HCT116 (cell line): ENCODE results near the gene BEGAIN. TPM values are rescaled to one million over a fixed set of nuclear protein-coding genes. Genes with fewer than 3 reads are reported as not detected.

Experiments
- ATAC-seq: fragments of 200-7000 bp; cut with Tn5 transposase; 2 replicates; pipeline ENCODE4 v1.9.1; 2020; ENCODE audit warnings: mild to moderate bottlenecking, moderate library complexity
- BruUV-seq: library from RNA; stranded (reverse); fragments of 400-500 nt; replicated peaks from 2 replicates; lab custom pipeline; 2021; lab: Mats Ljungman, UMichigan
- CTCF ChIA-PET: fragments of 300-600 bp; sonication (Branson Sonifier 250); formaldehyde crosslinking; loops from one replicate; lab custom pipeline; 2021; ENCODE audit warnings: antibody characterized with exemption; lab: Charles Lee
- POLR2A ChIA-PET: fragments of 300-600, 350-600 bp; sonication (Branson Sonifier 250); formaldehyde crosslinking; loops from one replicate; lab custom pipeline; 2021; ENCODE audit warnings: antibody characterized with exemption; lab: Charles Lee
- RAD21 ChIA-PET, 2 experiments: fragments of 300-600 bp; sonication (Branson Sonifier 250); formaldehyde crosslinking; loops; one replicate each; lab custom pipeline; 2023; ENCODE audit warnings: low total read pairs in 2 of 2; ENCODE audit not compliant: uncharacterized antibody in 2 of 2, unreplicated experiment in 2 of 2, low non-redundant PET in 1 of 2; lab: Charles Lee
- DNase-seq: peaks from one replicate; pipeline ENCODE4 v3.0.0-alpha.2; 2010; ENCODE audit warnings: low read depth, low spot score
- H2AFZ ChIP-seq: fragments of 200-600 bp; shearing (Covaris generic), sonication (generic); 2 replicates; pipeline ENCODE4 v1.6.1; 2017; ENCODE audit warnings: low read depth, mixed run types, mixed read lengths, antibody characterized with exemption, low read length; ENCODE audit not compliant: poor library complexity, severe bottlenecking
- H3K27ac ChIP-seq: 2 replicates; pipeline ENCODE4 v1.5.1; 2012; ENCODE audit warnings: low read depth, low read length
- H3K27me3 ChIP-seq: fragments of 200-600 bp; sonication (generic); 2 replicates; pipeline ENCODE4 v1.6.1; 2016; ENCODE audit warnings: mixed run types, low read length, mixed read lengths; ENCODE audit not compliant: insufficient read depth
- H3K36me3 ChIP-seq, 2 experiments: fragments of 200-500 bp in 1 of 2; fragments of 200-600 bp in 1 of 2; sonication (Bioruptor generic) in 1 of 2; sonication (generic) in 1 of 2; 2 replicates each; pipeline versions ENCODE4 v1.5.1 to v1.6.1; 2014 to 2016; ENCODE audit warnings: low read length in 2 of 2, inconsistent platforms in 1 of 2, mixed read lengths in 1 of 2, mixed run types in 1 of 2; ENCODE audit not compliant: insufficient read depth in 2 of 2, control insufficient read depth in 1 of 2
- H3K4me1 ChIP-seq, 2 experiments: fragments of 200-600 bp in 1 of 2; sonication (generic) in 1 of 2; 2 replicates each; pipeline versions ENCODE4 v1.5.1 to v1.6.1; 2012 to 2017; ENCODE audit warnings: low read length in 2 of 2, inconsistent platforms in 1 of 2, mild to moderate bottlenecking in 1 of 2, mixed read lengths in 1 of 2, mixed run types in 1 of 2, moderate library complexity in 1 of 2; ENCODE audit not compliant: insufficient read depth in 2 of 2, control insufficient read depth in 1 of 2
- H3K4me2 ChIP-seq: fragments of 200-600 bp; sonication (generic); 2 replicates; pipeline ENCODE4 v1.6.1; 2017; ENCODE audit warnings: mixed run types, low read length, mixed read lengths
- H3K4me3 ChIP-seq, 2 experiments: fragments of 200-600 bp in 1 of 2; sonication (generic) in 1 of 2; replicated peaks in 1 of 2; 2 replicates each; pipeline ENCODE4 v1.5.1; 2011 to 2016; ENCODE audit warnings: low read length in 2 of 2, control low read depth in 1 of 2, low read depth in 1 of 2, mild to moderate bottlenecking in 1 of 2, mixed read lengths in 1 of 2, mixed run types in 1 of 2
- H3K79me2 ChIP-seq: fragments of 200-600 bp; sonication (generic); 2 replicates; pipeline ENCODE4 v1.6.1; 2017; ENCODE audit warnings: mild to moderate bottlenecking, mixed run types, low read length, moderate library complexity, mixed read lengths; ENCODE audit not compliant: insufficient read depth
- H3K9ac ChIP-seq: fragments of 200-600 bp; sonication (generic); 2 replicates; pipeline ENCODE4 v1.6.1; 2016; ENCODE audit warnings: low read length, mixed read lengths
- H3K9me2 ChIP-seq: fragments of 200-600 bp; sonication (generic), shearing (Covaris generic); 2 replicates; pipeline ENCODE4 v1.6.1; 2017; ENCODE audit warnings: mixed run types, mild to moderate bottlenecking, moderate library complexity; ENCODE audit not compliant: insufficient read depth
- H3K9me3 ChIP-seq, 2 experiments: fragments of 200-500 bp in 1 of 2; fragments of 200-600 bp in 1 of 2; sonication (Bioruptor generic) in 1 of 2; sonication (generic) in 1 of 2; 2 replicates each; pipeline ENCODE4 v1.6.1; 2014 to 2017; ENCODE audit warnings: low read length in 2 of 2, mixed read lengths in 2 of 2, inconsistent platforms in 1 of 2, low read depth in 1 of 2, mild to moderate bottlenecking in 1 of 2, mixed run types in 1 of 2, moderate library complexity in 1 of 2; ENCODE audit not compliant: control insufficient read depth in 1 of 2, insufficient read depth in 1 of 2
- H4K20me1 ChIP-seq: fragments of 200-600 bp; sonication (generic), shearing (Covaris generic); 2 replicates; pipeline ENCODE4 v1.6.1; 2017; ENCODE audit warnings: mixed run types, mild to moderate bottlenecking, moderate library complexity; ENCODE audit not compliant: insufficient read depth
- EZH2phosphoT487 ChIP-seq: fragments of 200-600 bp; IDR thresholded peaks from 2 replicates; pipeline ENCODE4 v1.6.1; 2018; ENCODE audit warnings: antibody characterized with exemption, borderline replicate concordance
- JUND ChIP-seq: IDR thresholded peaks from 2 replicates; pipeline ENCODE4 v1.6.1; 2012
- POLR2A ChIP-seq: IDR thresholded peaks from 2 replicates; pipeline ENCODE4 v1.7.0; 2011; ENCODE audit warnings: borderline replicate concordance; ENCODE audit not compliant: insufficient read depth, insufficient read length; ENCODE audit errors: extremely low read depth
- RAD21 ChIP-seq: IDR thresholded peaks from 2 replicates; pipeline ENCODE4 v1.6.1; 2012; ENCODE audit warnings: low read depth, mild to moderate bottlenecking
- SRF ChIP-seq: IDR thresholded peaks from 2 replicates; pipeline ENCODE4 v1.6.1; 2012; ENCODE audit warnings: low read depth
- YY1 ChIP-seq: IDR thresholded peaks from 2 replicates; pipeline ENCODE4 v1.6.1; 2011; ENCODE audit warnings: low read length, low read depth, moderate library complexity, mild to moderate bottlenecking; ENCODE audit not compliant: insufficient replicate concordance; ENCODE audit errors: extremely low read depth
- ZFX ChIP-seq: fragments of 450-650 bp; IDR thresholded peaks from 2 replicates; pipeline ENCODE4 v1.6.1; 2017
- ZNF274 ChIP-seq: fragments of 200-500 bp; sonication (Bioruptor generic); IDR thresholded peaks from 2 replicates; pipeline ENCODE4 v1.6.1; 2014; ENCODE audit warnings: mild to moderate bottlenecking, low read depth, low read length, inconsistent platforms
- intact Hi-C: fragments of 100-400 bp; cut with micrococcal nuclease; formaldehyde crosslinking; loops from 2 replicates; pipeline ENCODE4 v1.10.0; 2022
- total RNA-seq: library from RNA; stranded (reverse); gene quantifications from one replicate; pipeline ENCODE4 v1.2.1, GENCODE V29; 2021; ENCODE audit not compliant: unreplicated experiment
- TF ChIP-seq, protein P1 (sequence below): IDR thresholded peaks from 2 replicates; pipeline ENCODE4 v1.6.1; 2012
- TF ChIP-seq, protein P2 (sequence below): IDR thresholded peaks from 2 replicates; pipeline ENCODE4 v1.6.1; 2012; ENCODE audit warnings: low read depth
- TF ChIP-seq, protein P3 (sequence below): IDR thresholded peaks from 2 replicates; pipeline ENCODE4 v1.6.1; 2011; ENCODE audit warnings: mild to moderate bottlenecking, low read length, moderate library complexity; ENCODE audit not compliant: insufficient replicate concordance; ENCODE audit errors: extremely low read depth
- TF ChIP-seq, protein P4 (sequence below), 3 experiments: fragments of 200-600 bp in 1 of 3; sonication (generic) in 1 of 3; IDR thresholded peaks in 2 of 3; conservative IDR thresholded peaks in 1 of 3; 2 replicates each; pipeline ENCODE4 v1.5.1; 2012 to 2017; ENCODE audit warnings: low read depth in 2 of 3, low read length in 2 of 3, antibody characterized with exemption in 1 of 3, borderline replicate concordance in 1 of 3, control low read depth in 1 of 3, mild to moderate bottlenecking in 1 of 3, mixed read lengths in 1 of 3, mixed run types in 1 of 3, moderate library complexity in 1 of 3; ENCODE audit not compliant: insufficient read depth in 1 of 3

Gene BEGAIN
- total RNA-seq, 1 experiment from 2014 or later, result 8.5 TPM

DNA sequence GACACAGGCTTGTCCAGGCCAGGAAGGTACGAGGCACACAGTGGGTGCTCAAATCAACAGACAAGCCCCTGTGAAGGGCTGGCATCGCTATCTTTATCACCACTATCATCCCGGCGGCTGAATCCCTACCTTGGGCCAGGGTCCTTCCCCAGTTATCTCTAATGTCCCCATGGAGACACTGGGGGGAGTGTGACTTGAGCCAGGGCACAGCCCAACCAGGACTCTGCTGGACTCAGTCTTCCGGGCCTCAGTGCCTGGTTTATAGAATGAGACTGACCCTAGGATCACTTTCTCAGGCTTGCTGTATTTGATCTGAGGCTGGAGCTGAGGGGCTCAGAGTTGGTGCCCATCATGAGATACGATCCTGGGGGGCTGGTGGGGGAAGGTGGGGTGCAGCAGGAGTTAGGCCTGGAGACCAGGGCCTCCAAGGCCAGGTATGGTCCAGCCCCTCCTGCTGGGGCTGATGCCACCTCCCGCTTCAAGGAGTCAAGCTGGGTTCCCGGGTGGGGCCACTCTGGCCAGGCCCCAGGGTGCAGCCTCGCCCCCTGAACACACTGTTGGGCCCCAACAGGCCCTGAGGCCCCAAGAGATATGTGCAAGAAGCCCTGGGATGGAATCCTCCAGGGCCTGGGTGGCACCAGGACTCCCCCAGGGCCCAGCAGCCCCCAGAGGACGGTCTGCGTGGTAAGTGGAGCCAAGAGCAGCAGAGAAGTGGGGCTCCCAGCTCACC is 11.8 kb downstream of the BEGAIN start:
- H3K9ac ChIP-seq, result no peak overlapping the region
- peaks cover 0 to 6% of the 10 kb centered on the region in 2 experiments; a peak in 1 of 4 replicates for H3K4me1 ChIP-seq
- H4K20me1 ChIP-seq, result no peaks in the 10 kb centered on the region
- no peak for ATAC-seq
- BruUV-seq, result no TSS peak
- intact Hi-C loops, result no loop called here
- no peak overlapping the region for H3K4me2 ChIP-seq
- H3K4me3 ChIP-seq, result no peak overlapping the region
- no peak overlapping the region for H2AFZ ChIP-seq
- POLR2A ChIA-PET, result no interaction called here
- TF ChIP-seq ZFX, result no peak
- TF ChIP-seq, protein P1, sequence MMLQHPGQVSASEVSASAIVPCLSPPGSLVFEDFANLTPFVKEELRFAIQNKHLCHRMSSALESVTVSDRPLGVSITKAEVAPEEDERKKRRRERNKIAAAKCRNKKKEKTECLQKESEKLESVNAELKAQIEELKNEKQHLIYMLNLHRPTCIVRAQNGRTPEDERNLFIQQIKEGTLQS, result no peak
- TF ChIP-seq, protein P2, sequence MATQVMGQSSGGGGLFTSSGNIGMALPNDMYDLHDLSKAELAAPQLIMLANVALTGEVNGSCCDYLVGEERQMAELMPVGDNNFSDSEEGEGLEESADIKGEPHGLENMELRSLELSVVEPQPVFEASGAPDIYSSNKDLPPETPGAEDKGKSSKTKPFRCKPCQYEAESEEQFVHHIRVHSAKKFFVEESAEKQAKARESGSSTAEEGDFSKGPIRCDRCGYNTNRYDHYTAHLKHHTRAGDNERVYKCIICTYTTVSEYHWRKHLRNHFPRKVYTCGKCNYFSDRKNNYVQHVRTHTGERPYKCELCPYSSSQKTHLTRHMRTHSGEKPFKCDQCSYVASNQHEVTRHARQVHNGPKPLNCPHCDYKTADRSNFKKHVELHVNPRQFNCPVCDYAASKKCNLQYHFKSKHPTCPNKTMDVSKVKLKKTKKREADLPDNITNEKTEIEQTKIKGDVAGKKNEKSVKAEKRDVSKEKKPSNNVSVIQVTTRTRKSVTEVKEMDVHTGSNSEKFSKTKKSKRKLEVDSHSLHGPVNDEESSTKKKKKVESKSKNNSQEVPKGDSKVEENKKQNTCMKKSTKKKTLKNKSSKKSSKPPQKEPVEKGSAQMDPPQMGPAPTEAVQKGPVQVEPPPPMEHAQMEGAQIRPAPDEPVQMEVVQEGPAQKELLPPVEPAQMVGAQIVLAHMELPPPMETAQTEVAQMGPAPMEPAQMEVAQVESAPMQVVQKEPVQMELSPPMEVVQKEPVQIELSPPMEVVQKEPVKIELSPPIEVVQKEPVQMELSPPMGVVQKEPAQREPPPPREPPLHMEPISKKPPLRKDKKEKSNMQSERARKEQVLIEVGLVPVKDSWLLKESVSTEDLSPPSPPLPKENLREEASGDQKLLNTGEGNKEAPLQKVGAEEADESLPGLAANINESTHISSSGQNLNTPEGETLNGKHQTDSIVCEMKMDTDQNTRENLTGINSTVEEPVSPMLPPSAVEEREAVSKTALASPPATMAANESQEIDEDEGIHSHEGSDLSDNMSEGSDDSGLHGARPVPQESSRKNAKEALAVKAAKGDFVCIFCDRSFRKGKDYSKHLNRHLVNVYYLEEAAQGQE, result no peak
- TF ChIP-seq, protein P3, sequence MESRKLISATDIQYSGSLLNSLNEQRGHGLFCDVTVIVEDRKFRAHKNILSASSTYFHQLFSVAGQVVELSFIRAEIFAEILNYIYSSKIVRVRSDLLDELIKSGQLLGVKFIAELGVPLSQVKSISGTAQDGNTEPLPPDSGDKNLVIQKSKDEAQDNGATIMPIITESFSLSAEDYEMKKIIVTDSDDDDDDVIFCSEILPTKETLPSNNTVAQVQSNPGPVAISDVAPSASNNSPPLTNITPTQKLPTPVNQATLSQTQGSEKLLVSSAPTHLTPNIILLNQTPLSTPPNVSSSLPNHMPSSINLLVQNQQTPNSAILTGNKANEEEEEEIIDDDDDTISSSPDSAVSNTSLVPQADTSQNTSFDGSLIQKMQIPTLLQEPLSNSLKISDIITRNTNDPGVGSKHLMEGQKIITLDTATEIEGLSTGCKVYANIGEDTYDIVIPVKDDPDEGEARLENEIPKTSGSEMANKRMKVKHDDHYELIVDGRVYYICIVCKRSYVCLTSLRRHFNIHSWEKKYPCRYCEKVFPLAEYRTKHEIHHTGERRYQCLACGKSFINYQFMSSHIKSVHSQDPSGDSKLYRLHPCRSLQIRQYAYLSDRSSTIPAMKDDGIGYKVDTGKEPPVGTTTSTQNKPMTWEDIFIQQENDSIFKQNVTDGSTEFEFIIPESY, result no peak
- TF ChIP-seq ZNF274, result no peak
- TF ChIP-seq, protein P4, sequence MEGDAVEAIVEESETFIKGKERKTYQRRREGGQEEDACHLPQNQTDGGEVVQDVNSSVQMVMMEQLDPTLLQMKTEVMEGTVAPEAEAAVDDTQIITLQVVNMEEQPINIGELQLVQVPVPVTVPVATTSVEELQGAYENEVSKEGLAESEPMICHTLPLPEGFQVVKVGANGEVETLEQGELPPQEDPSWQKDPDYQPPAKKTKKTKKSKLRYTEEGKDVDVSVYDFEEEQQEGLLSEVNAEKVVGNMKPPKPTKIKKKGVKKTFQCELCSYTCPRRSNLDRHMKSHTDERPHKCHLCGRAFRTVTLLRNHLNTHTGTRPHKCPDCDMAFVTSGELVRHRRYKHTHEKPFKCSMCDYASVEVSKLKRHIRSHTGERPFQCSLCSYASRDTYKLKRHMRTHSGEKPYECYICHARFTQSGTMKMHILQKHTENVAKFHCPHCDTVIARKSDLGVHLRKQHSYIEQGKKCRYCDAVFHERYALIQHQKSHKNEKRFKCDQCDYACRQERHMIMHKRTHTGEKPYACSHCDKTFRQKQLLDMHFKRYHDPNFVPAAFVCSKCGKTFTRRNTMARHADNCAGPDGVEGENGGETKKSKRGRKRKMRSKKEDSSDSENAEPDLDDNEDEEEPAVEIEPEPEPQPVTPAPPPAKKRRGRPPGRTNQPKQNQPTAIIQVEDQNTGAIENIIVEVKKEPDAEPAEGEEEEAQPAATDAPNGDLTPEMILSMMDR (IDR thresholded peaks at IDR 0.05 in 2 of 3, conservative IDR thresholded peaks at IDR 0.05 in 1 of 3; ENCODE audit: borderline replicate concordance in 1 of 3, insufficient read depth in 1 of 3, low read depth in 2 of 3, low read length in 2 of 3), result no peak
- no peak for TF ChIP-seq EZH2phosphoT487
- TF ChIP-seq YY1, result no peak
- no peak for TF ChIP-seq SRF
- TF ChIP-seq POLR2A, result no peak
- no peak for TF ChIP-seq JUND
- TF ChIP-seq RAD21, result no peak
- H3K27ac ChIP-seq, result no peak overlapping the region
- RAD21 ChIA-PET, result no interaction called here
- CTCF ChIA-PET, result interaction anchor here (1.1 kb wide), 1 partner anchor 51 kb away, joined by 3 read pairs; no protein-coding TSS in a partner anchor
- H3K9me3 ChIP-seq, result no peaks in the 10 kb centered on the region
- H3K9me2 ChIP-seq, result no peaks in the 10 kb centered on the region
- no peaks in the 10 kb centered on the region for H3K36me3 ChIP-seq
- H3K79me2 ChIP-seq, result no peaks in the 10 kb centered on the region
- H3K27me3 ChIP-seq, result no peaks in the 10 kb centered on the region
- DNase-seq, result no peak
